SK-N-SH (cell line): Measurements from ENCODE around the gene GALNT17.

ENCODE experiments used
- JUND ChIP-seq: IDR thresholded peaks from 2 replicates; pipeline ENCODE4 v1.4.0; 2012
- RAD21 ChIP-seq: IDR thresholded peaks from 2 replicates; pipeline ENCODE4 v1.6.1; 2012; ENCODE audit warnings: mild to moderate bottlenecking, low read length
- RCOR1 ChIP-seq: fragments of 150-350 bp; IDR thresholded peaks from 2 replicates; pipeline ENCODE4 v1.6.1; 2017; ENCODE audit warnings: antibody characterized with exemption, low read length
- TCF12 ChIP-seq: IDR thresholded peaks from 2 replicates; pipeline ENCODE4 v1.4.0; 2012
- TF ChIP-seq, protein P1 (sequence below): IDR thresholded peaks from 2 replicates; pipeline ENCODE4 v1.4.0; 2012; ENCODE audit warnings: low read depth, borderline replicate concordance
- TF ChIP-seq, protein P2 (sequence below): fragments of 200-600 bp; sonication (generic); IDR thresholded peaks from 2 replicates; pipeline ENCODE4 v1.6.1; 2017; ENCODE audit warnings: antibody characterized with exemption, mild to moderate bottlenecking, moderate library complexity

DNA sequence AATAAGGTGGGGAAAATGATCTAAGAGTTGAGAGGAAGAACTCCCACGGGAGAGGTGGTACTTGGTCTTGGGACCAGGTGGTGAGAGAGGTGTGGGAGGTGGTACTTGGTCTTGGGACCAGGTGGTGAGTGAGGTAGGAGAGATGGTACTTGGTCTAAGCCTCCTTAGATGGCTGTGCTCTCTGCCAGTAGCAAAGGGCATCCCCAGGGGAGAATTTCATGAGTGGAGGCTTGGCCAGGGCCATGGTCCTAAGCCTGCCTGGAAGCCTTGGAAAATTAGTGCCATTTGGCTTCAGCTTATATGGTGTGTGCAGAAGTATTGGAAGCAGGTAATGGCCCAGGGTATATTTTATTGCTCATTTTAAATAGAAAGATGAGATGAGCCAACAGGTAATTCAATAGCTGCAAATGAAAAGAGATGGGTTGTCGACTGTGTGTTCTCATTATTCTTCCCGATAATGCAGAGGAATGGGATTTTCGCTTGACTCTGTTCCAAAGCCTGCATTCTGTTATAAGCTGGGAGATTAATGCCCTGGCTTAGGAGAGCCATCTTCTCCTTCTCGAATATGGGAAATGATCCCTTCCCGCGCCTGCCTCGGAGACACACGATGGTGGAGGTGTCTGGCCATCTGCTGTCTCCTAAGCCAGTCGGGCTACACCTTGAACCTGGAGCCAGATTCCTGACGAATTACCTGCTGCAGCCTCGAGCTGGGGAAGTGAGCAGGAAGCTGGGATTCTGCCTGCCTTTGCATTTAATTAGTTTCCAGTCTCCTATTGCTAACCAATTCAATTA lies 287.8 kb downstream of the GALNT17 start:
- TF ChIP-seq, protein P1, sequence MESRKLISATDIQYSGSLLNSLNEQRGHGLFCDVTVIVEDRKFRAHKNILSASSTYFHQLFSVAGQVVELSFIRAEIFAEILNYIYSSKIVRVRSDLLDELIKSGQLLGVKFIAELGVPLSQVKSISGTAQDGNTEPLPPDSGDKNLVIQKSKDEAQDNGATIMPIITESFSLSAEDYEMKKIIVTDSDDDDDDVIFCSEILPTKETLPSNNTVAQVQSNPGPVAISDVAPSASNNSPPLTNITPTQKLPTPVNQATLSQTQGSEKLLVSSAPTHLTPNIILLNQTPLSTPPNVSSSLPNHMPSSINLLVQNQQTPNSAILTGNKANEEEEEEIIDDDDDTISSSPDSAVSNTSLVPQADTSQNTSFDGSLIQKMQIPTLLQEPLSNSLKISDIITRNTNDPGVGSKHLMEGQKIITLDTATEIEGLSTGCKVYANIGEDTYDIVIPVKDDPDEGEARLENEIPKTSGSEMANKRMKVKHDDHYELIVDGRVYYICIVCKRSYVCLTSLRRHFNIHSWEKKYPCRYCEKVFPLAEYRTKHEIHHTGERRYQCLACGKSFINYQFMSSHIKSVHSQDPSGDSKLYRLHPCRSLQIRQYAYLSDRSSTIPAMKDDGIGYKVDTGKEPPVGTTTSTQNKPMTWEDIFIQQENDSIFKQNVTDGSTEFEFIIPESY: no peak
- TF ChIP-seq RAD21 (no peak), JUND (no peak), TCF12 (no peak), RCOR1 (no peak)
- TF ChIP-seq, protein P2, sequence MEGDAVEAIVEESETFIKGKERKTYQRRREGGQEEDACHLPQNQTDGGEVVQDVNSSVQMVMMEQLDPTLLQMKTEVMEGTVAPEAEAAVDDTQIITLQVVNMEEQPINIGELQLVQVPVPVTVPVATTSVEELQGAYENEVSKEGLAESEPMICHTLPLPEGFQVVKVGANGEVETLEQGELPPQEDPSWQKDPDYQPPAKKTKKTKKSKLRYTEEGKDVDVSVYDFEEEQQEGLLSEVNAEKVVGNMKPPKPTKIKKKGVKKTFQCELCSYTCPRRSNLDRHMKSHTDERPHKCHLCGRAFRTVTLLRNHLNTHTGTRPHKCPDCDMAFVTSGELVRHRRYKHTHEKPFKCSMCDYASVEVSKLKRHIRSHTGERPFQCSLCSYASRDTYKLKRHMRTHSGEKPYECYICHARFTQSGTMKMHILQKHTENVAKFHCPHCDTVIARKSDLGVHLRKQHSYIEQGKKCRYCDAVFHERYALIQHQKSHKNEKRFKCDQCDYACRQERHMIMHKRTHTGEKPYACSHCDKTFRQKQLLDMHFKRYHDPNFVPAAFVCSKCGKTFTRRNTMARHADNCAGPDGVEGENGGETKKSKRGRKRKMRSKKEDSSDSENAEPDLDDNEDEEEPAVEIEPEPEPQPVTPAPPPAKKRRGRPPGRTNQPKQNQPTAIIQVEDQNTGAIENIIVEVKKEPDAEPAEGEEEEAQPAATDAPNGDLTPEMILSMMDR: no peak
